K562 (cell line): Measurements from ENCODE around the gene PRKD1. TPM values are rescaled to one million over a fixed set of nuclear protein-coding genes. Genes with fewer than 3 reads are reported as not detected.

ENCODE experiments used
- ATAC-seq: fragments of 200-7000 bp; cut with Tn5 transposase; 3 replicates; pipeline ENCODE4 v1.9.1; 2020; ENCODE audit warnings: moderate library complexity
- BruUV-seq: library from RNA; stranded (reverse); fragments of 400-500 nt; replicated peaks from 2 replicates; lab custom pipeline; 2021; lab: Mats Ljungman, UMichigan
- CTCF ChIA-PET: fragments of 300-600 bp; formaldehyde crosslinking; extraction: SDS; loops from one replicate; lab custom pipeline; 2021; ENCODE audit warnings: low intra/inter-chr PET ratio; lab: Yijun Ruan, JAX
- POLR2A ChIA-PET: fragments of 300-600, 350-650 bp; sonication (Branson Sonifier 250); formaldehyde crosslinking; extraction: SDS; loops from one replicate; lab custom pipeline; 2021; ENCODE audit warnings: antibody characterized with exemption, inconsistent platforms; lab: Yijun Ruan, JAX
- DNase-seq, 4 experiments: peaks; one replicate each; pipeline versions ENCODE4 v3.0.0 to v3.0.0-alpha.2; 2011 to 2018; ENCODE audit warnings: low spot score in 3 of 4, mixed read lengths in 3 of 4; ENCODE audit errors: extremely low read depth in 1 of 4
- FAIRE-seq: peaks from 2 replicates; lab custom pipeline; 2011; peaks lifted over from hg19 to GRCh38; lab: Jason Lieb, UNC
- H2AFZ ChIP-seq: 2 replicates; pipeline ENCODE4 v1.6.0; 2011; ENCODE audit warnings: low read depth, low read length, control low read depth, inconsistent platforms
- H3K27ac ChIP-seq: fragments of 200-600 bp; 3 replicates; pipeline ENCODE4 v1.8.0; 2011; ENCODE audit warnings: low read depth, mild to moderate bottlenecking, control low read depth, inconsistent platforms, low read length, moderate library complexity, mixed read lengths; ENCODE audit errors: extremely low read depth
- H3K27me3 ChIP-seq, 2 experiments: fragments of 300-600 bp in 1 of 2; 2 replicates in 1 of 2; 3 replicates in 1 of 2; pipeline versions ENCODE4 v1.6.0 to v1.8.0; 2011; ENCODE audit warnings: inconsistent platforms in 2 of 2, low read length in 2 of 2, mild to moderate bottlenecking in 1 of 2, mixed read lengths in 1 of 2, moderate library complexity in 1 of 2; ENCODE audit not compliant: control insufficient read depth in 2 of 2, insufficient read depth in 2 of 2
- H3K36me3 ChIP-seq: fragments of 300-600 bp; 3 replicates; pipeline ENCODE4 v1.8.0; 2011; ENCODE audit warnings: mild to moderate bottlenecking, low read length, inconsistent platforms; ENCODE audit not compliant: control insufficient read depth, insufficient read depth
- H3K4me1 ChIP-seq, 2 experiments: fragments of 200-600 bp in 1 of 2; replicated peaks in 1 of 2; 2 replicates in 1 of 2; 3 replicates in 1 of 2; pipeline versions ENCODE4 v1.5.1 to v1.8.0; 2011; ENCODE audit warnings: inconsistent platforms in 2 of 2, low read length in 2 of 2, mild to moderate bottlenecking in 1 of 2, mixed read lengths in 1 of 2, moderate library complexity in 1 of 2; ENCODE audit not compliant: control insufficient read depth in 2 of 2, insufficient read depth in 2 of 2
- H3K4me2 ChIP-seq: 2 replicates; pipeline ENCODE4 v1.6.1; 2011; ENCODE audit warnings: low read length, control low read depth, inconsistent platforms, mixed read lengths; ENCODE audit not compliant: insufficient read depth
- H3K4me3 ChIP-seq: fragments of 200-600 bp; sonication (generic), shearing (Covaris generic); 2 replicates; pipeline ENCODE4 v1.5.1; 2016; ENCODE audit warnings: control low read depth, inconsistent platforms
- H3K79me2 ChIP-seq: fragments of 200-600 bp; 3 replicates; pipeline ENCODE4 v1.8.0; 2011; ENCODE audit warnings: low read length, inconsistent platforms; ENCODE audit not compliant: control insufficient read depth, insufficient read depth
- H3K9ac ChIP-seq, 2 experiments: 2 replicates each; pipeline versions ENCODE4 v1.6.0 to v1.6.1; 2011; ENCODE audit warnings: low read depth in 2 of 2, low read length in 2 of 2, control low read depth in 1 of 2, inconsistent platforms in 1 of 2, mild to moderate bottlenecking in 1 of 2, mixed read lengths in 1 of 2; ENCODE audit not compliant: insufficient read depth in 1 of 2
- H3K9me1 ChIP-seq: one replicate; pipeline ENCODE4 v1.6.0; 2011; ENCODE audit warnings: inconsistent platforms, mild to moderate bottlenecking, low read length, moderate library complexity; ENCODE audit not compliant: control insufficient read depth, insufficient read depth
- H3K9me3 ChIP-seq: replicated peaks from 2 replicates; pipeline ENCODE4 v1.5.1; 2011; ENCODE audit warnings: low read depth, low read length, inconsistent platforms; ENCODE audit not compliant: control insufficient read depth, insufficient read depth
- H4K20me1 ChIP-seq: replicated peaks from 2 replicates; pipeline ENCODE4 v1.6.1; 2011; ENCODE audit warnings: low read length, inconsistent platforms, mixed read lengths; ENCODE audit not compliant: control insufficient read depth, insufficient read depth
- ARHGAP35 ChIP-seq: fragments of 450-650 bp; IDR thresholded peaks from 2 replicates; pipeline ENCODE4 v1.6.1; 2018; ENCODE audit not compliant: partially characterized antibody
- ARID1B ChIP-seq: fragments of 450-650 bp; IDR thresholded peaks from 2 replicates; pipeline ENCODE4 v1.6.1; 2016; ENCODE audit warnings: antibody characterized with exemption, mild to moderate bottlenecking, inconsistent platforms
- ATF3 ChIP-seq, 2 experiments: fragments of 450-650 bp in 1 of 2; sonication (generic) in 1 of 2; formaldehyde crosslinking in 1 of 2; IDR thresholded peaks in 1 of 2; conservative IDR thresholded peaks in 1 of 2; 2 replicates each; pipeline versions ENCODE4 v1.6.1 to v1.8.1; 2016 to 2023; ENCODE audit warnings: mild to moderate bottlenecking in 2 of 2, moderate library complexity in 2 of 2, inconsistent platforms in 1 of 2, missing genetic modification reagents in 1 of 2
- C11orf30 ChIP-seq: fragments of 450-650 bp; IDR thresholded peaks from 2 replicates; pipeline ENCODE4 v1.6.1; 2016; ENCODE audit warnings: low read depth, mild to moderate bottlenecking
- CBFA2T2 ChIP-seq: fragments of 450-650 bp; conservative IDR thresholded peaks from 2 replicates; pipeline ENCODE4 v1.6.1; 2017; ENCODE audit warnings: mild to moderate bottlenecking
- CBFA2T3 ChIP-seq: fragments of 450-650 bp; IDR thresholded peaks from 2 replicates; pipeline ENCODE4 v1.6.1; 2017
- EP300 ChIP-seq: IDR thresholded peaks from 2 replicates; pipeline ENCODE4 v1.6.1; 2012; ENCODE audit warnings: low read length, improper control_type of control experiment
- FOSL1 ChIP-seq: fragments of 200-800 bp; sonication (Bioruptor generic); conservative IDR thresholded peaks from 2 replicates; pipeline ENCODE4 v1.6.1; 2016; ENCODE audit warnings: missing genetic modification characterization, missing compliant biosample characterization
- FOXK2 ChIP-seq, 2 experiments: fragments of 450-650 bp; IDR thresholded peaks in 1 of 2; conservative IDR thresholded peaks in 1 of 2; 2 replicates each; pipeline ENCODE4 v1.6.1; 2016; ENCODE audit warnings: low read depth in 2 of 2, mild to moderate bottlenecking in 1 of 2
- HDAC1 ChIP-seq, 2 experiments: fragments of 450-650 bp; IDR thresholded peaks; 2 replicates each; pipeline ENCODE4 v1.6.1; 2016 to 2017; ENCODE audit warnings: inconsistent platforms in 1 of 2, mild to moderate bottlenecking in 1 of 2, moderate library complexity in 1 of 2
- HNRNPL ChIP-seq: fragments of 200-400 bp; formaldehyde crosslinking; IDR thresholded peaks from 2 replicates; pipeline ENCODE4 v1.6.1; 2017; ENCODE audit warnings: low read depth, mild to moderate bottlenecking, low read length
- KDM1A ChIP-seq, 2 experiments: fragments of 450-650 bp; IDR thresholded peaks; 2 replicates each; pipeline ENCODE4 v1.6.1; 2016; ENCODE audit warnings: mild to moderate bottlenecking in 2 of 2
- MCM2 ChIP-seq: fragments of 450-650 bp; IDR thresholded peaks from 2 replicates; pipeline ENCODE4 v1.6.1; 2017; ENCODE audit warnings: low read depth, mild to moderate bottlenecking
- NCOA6 ChIP-seq: fragments of 450-650 bp; IDR thresholded peaks from 2 replicates; pipeline ENCODE4 v1.6.1; 2017; ENCODE audit warnings: mild to moderate bottlenecking
- NCOR1 ChIP-seq: fragments of 450-650 bp; IDR thresholded peaks from 2 replicates; pipeline ENCODE4 v1.6.1; 2016; ENCODE audit warnings: mild to moderate bottlenecking, moderate library complexity
- NFE2 ChIP-seq: IDR thresholded peaks from 2 replicates; pipeline ENCODE4 v1.6.1; 2014; ENCODE audit warnings: antibody characterized with exemption, low read depth
- NFIC ChIP-seq: fragments of 450-650 bp; IDR thresholded peaks from 2 replicates; pipeline ENCODE4 v1.6.1; 2017; ENCODE audit warnings: mild to moderate bottlenecking, inconsistent platforms
- NONO ChIP-seq, 2 experiments: fragments of 200-400 bp in 1 of 2; fragments of 450-650 bp in 1 of 2; formaldehyde crosslinking in 1 of 2; IDR thresholded peaks; 2 replicates each; pipeline ENCODE4 v1.6.1; 2017; ENCODE audit warnings: low read depth in 2 of 2, mild to moderate bottlenecking in 2 of 2, moderate library complexity in 2 of 2, low read length in 1 of 2
- NR2C1 ChIP-seq, 2 experiments: fragments of 450-650 bp; IDR thresholded peaks; 2 replicates each; pipeline ENCODE4 v1.6.1; 2017; ENCODE audit warnings: mild to moderate bottlenecking in 2 of 2, antibody characterized with exemption in 1 of 2, inconsistent platforms in 1 of 2, missing compliant biosample characterization in 1 of 2, missing genetic modification characterization in 1 of 2
- RHOXF2B ChIP-seq: fragments of 250-450 bp; sonication (Bioruptor Pico); conservative IDR thresholded peaks from 2 replicates; pipeline ENCODE4 v1.5.1; 2021
- TAL1 ChIP-seq: fragments of 450-650 bp; IDR thresholded peaks from 2 replicates; pipeline ENCODE4 v1.6.1; 2016; ENCODE audit warnings: mild to moderate bottlenecking
- TCF3 ChIP-seq: sonication (generic); formaldehyde crosslinking; IDR thresholded peaks from 2 replicates; pipeline ENCODE4 v1.4.0; 2020; ENCODE audit warnings: mild to moderate bottlenecking, missing genetic modification reagents
- TEAD4 ChIP-seq, 2 experiments: sonication (generic) in 1 of 2; formaldehyde crosslinking in 1 of 2; IDR thresholded peaks; 2 replicates each; pipeline versions ENCODE4 v1.6.1 to v1.8.0; 2012 to 2022; ENCODE audit warnings: borderline replicate concordance in 1 of 2, inconsistent platforms in 1 of 2, low read length in 1 of 2, mild to moderate bottlenecking in 1 of 2, missing genetic modification reagents in 1 of 2
- TRIM24 ChIP-seq, 2 experiments: fragments of 450-650 bp; IDR thresholded peaks; 2 replicates each; pipeline ENCODE4 v1.6.1; 2016
- XRCC4 ChIP-seq: IDR thresholded peaks from one replicate; pipeline ENCODE4 v1.6.1; 2011; ENCODE audit not compliant: insufficient read depth, insufficient read length; ENCODE audit errors: extremely low read depth
- ZNF75A ChIP-seq: fragments of 450-650 bp; formaldehyde crosslinking; IDR thresholded peaks from 2 replicates; pipeline ENCODE4 v1.4.0; 2020; ENCODE audit warnings: mild to moderate bottlenecking
- WGBS: fragments of 100-300 bp; shearing (Covaris generic); methylation state at CpG from one replicate; pipeline ENCODE4 v1.1.6; 2016; ENCODE audit warnings: low coverage, mixed read lengths; ENCODE audit not compliant: insufficient coverage; ENCODE audit errors: missing lambda C conversion rate; 5-methylcytosine and 5-hydroxymethylcytosine counted together
- in situ Hi-C: fragments of 300-500 bp; cut with MboI; formaldehyde crosslinking; loops from 4 replicates; pipeline ENCODE4 v1.15.0; 2018; ENCODE audit warnings: inconsistent platforms, mixed read lengths
- intact Hi-C: fragments of 100-400 bp; cut with micrococcal nuclease; formaldehyde crosslinking; loops from 2 replicates; pipeline ENCODE4 v1.14.2; 2022
- polyA plus RNA-seq, 8 experiments: library from polyadenylated mRNA; depleted of rRNA in 4 of 8; stranded (reverse) in 5 of 8; unstranded in 3 of 8; fragments of >200 nt; fragmentation: Nextera tagmentation in 2 of 8; fragmentation: Illumina TruSeq in 1 of 8; extraction: Ambion mirVana in 2 of 8; extraction: Trizol in 1 of 8; gene quantifications; 2 replicates each; pipeline versions ENCODE4 v1.2.1 to v1.2.3, GENCODE V29; 2011 to 2014; ENCODE audit warnings: inconsistent platforms in 1 of 8, missing spikeins in 1 of 8
- total RNA-seq, 7 experiments: library from RNA; depleted of rRNA in 6 of 7; stranded (reverse); fragments of >200 nt in 6 of 7; fragmentation: Illumina TruSeq in 2 of 7; extraction: Trizol in 2 of 7; gene quantifications; 2 replicates each; pipeline versions ENCODE4 v1.2.1 to v1.2.3, GENCODE V29; 2011 to 2021; ENCODE audit warnings: low replicate concordance in 1 of 7

PRKD1 gene
- total and polyA plus RNA-seq, 9 of the 15 experiments (the other 6 are each of a cell fraction or from before 2014, with no cell fraction given): 0.04 to 0.25 (median 0.13) TPM; not detected in 1

- no peak for FAIRE-seq
- no peak for TF ChIP-seq MCM2
- TF ChIP-seq TRIM24 (IDR thresholded peaks at IDR 0.05): peak; percentile 55 to 65
- TF ChIP-seq ARID1B: peak; percentile 68
- peak; percentile 59 for TF ChIP-seq CBFA2T2
- peak; percentile 62 for TF ChIP-seq TEAD4 (IDR thresholded peaks at IDR 0.05; ENCODE audit: low read length)
- no peak for TF ChIP-seq TEAD4 (CRISPR knock-in tag; IDR thresholded peaks at IDR 0.05; ENCODE audit: borderline replicate concordance)
- TF ChIP-seq HNRNPL: no peak
- no peak for TF ChIP-seq XRCC4
- TF ChIP-seq FOSL1 (tag): peak; percentile 62
- TF ChIP-seq ZNF75A: no peak
- TF ChIP-seq ATF3 (IDR thresholded peaks at IDR 0.05): 0 out of 2 replicates have a peak, but pooled peaks have one; percentile 25
- no peak for TF ChIP-seq ATF3 (CRISPR knock-in tag; conservative IDR thresholded peaks at IDR 0.05)
- no peak for TF ChIP-seq NCOA6
- TF ChIP-seq FOXK2 (conservative IDR thresholded peaks at IDR 0.05 in 1 of 2, IDR thresholded peaks at IDR 0.05 in 1 of 2; ENCODE audit: low read depth in 2 of 2): 0 out of 4 replicates have a peak, but pooled peaks of 1 of the 2 experiments have one; percentile 23
- peak; percentile 53; the same call in 1 of the 2 replicates for TF ChIP-seq TAL1
- peak; percentile 38; the same call in 1 of the 2 replicates for TF ChIP-seq EP300
- peak in 1 of 2 experiments; percentile 20; a peak in 1 of 4 replicates for TF ChIP-seq HDAC1 (IDR thresholded peaks at IDR 0.05)
- no peak for TF ChIP-seq RHOXF2B (CRISPR knock-in tag)
- TF ChIP-seq TCF3: peak; percentile 44
- 0 out of 2 replicates have a peak, but pooled peaks have one; percentile 7 for TF ChIP-seq C11orf30
- peak; percentile 39 for TF ChIP-seq NCOR1
- TF ChIP-seq NONO (IDR thresholded peaks at IDR 0.05; ENCODE audit: low read depth in 2 of 2, low read length in 1 of 2): no peak
- TF ChIP-seq NR2C1 (IDR thresholded peaks at IDR 0.05): no peak
- 0 out of 2 replicates have a peak, but pooled peaks have one; percentile 28 for TF ChIP-seq NR2C1 (tag; IDR thresholded peaks at IDR 0.05)
- peak; percentile 74 for TF ChIP-seq CBFA2T3
- TF ChIP-seq NFIC: peak; percentile 17; the same call in 1 of the 2 replicates
- peak; percentile 48 to 60; a peak in 1 of 4 replicates for TF ChIP-seq KDM1A (IDR thresholded peaks at IDR 0.05)
- no peak for TF ChIP-seq ARHGAP35
- peak; percentile 27; the same call in 1 of the 2 replicates for TF ChIP-seq NFE2
Observed at GRCh38 chr14:29645117-29645516, 282.5 kb downstream of the PRKD1 start.

More at GRCh38 chr14:29645117-29645516, 282.5 kb downstream of the PRKD1 start:
- intact Hi-C loops (no loop called here), in situ Hi-C loops (no loop called here)
- Histone ChIP-seq H3K4me1 (peaks cover 4 to 18% of the 10 kb centered on the region in 2 experiments; a peak in 4 of 5 replicates), H3K9me3 (peaks cover 20% of the 10 kb centered on the region), H3K27ac (no peak overlapping the region), H3K4me2 (no peak overlapping the region), H3K4me3 (no peak overlapping the region), H4K20me1 (no peaks in the 10 kb centered on the region), H3K9me1 (no peaks in the 10 kb centered on the region), H3K27me3 (no peaks in the 10 kb centered on the region), H3K79me2 (no peaks in the 10 kb centered on the region), H2AFZ (0 out of 2 replicates have a peak overlapping the region, but pooled peaks have one; percentile 32), H3K36me3 (no peaks in the 10 kb centered on the region; the same call in 2 of the 3 replicates), H3K9ac (no peak overlapping the region)
- peak; percentile 58; the same call in 2 of the 3 replicates for ATAC-seq
- no TSS peak for BruUV-seq
- DNase-seq: peak in 3 of 4 experiments; percentile 12 to 24 (median 15)
- ChIA-PET POLR2A (no interaction called here), CTCF (no interaction called here)
- 36% methylated on average over 1 of the region's 1 CpG for WGBS
